ENCODE measurements around the gene LTBP2.

The LTBP2 gene

DNA sequence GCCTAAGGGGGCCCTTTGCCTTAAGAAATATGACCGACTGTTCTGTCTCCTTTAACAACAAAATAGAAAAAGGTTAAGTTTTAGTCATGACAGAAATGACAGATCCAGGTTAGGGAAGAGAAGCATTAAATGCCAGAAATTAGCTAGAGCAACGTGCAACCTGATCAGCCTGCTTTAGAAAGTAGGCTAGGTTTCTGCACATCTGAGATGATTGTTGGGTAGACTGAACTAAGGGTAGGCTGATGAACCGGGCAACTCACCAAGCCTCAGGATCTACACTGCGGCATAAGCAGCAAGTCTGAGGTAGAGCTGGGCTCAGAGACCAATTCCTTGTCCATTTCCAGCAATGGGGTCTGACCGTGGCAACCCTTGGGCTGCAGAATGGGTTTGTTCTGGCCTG is 148.3 kb downstream of the LTBP2 start:
- peaks cover 7% of the 10 kb centered on the region for H3K27me3 Mint-ChIP-seq (ENCODE audit: low read depth)
- TF ChIP-seq, protein P1, sequence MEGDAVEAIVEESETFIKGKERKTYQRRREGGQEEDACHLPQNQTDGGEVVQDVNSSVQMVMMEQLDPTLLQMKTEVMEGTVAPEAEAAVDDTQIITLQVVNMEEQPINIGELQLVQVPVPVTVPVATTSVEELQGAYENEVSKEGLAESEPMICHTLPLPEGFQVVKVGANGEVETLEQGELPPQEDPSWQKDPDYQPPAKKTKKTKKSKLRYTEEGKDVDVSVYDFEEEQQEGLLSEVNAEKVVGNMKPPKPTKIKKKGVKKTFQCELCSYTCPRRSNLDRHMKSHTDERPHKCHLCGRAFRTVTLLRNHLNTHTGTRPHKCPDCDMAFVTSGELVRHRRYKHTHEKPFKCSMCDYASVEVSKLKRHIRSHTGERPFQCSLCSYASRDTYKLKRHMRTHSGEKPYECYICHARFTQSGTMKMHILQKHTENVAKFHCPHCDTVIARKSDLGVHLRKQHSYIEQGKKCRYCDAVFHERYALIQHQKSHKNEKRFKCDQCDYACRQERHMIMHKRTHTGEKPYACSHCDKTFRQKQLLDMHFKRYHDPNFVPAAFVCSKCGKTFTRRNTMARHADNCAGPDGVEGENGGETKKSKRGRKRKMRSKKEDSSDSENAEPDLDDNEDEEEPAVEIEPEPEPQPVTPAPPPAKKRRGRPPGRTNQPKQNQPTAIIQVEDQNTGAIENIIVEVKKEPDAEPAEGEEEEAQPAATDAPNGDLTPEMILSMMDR (IDR thresholded peaks at IDR 0.05; ENCODE audit: unreplicated experiment in 3 of 3) = no peak
- no peaks in the 10 kb centered on the region for H3K36me3 Mint-ChIP-seq (ENCODE audit: low read depth)
- peaks cover 10% of the 10 kb centered on the region for H3K4me1 Mint-ChIP-seq
- no peaks in the 10 kb centered on the region for H3K9me3 Mint-ChIP-seq
- H3K4me3 Mint-ChIP-seq = no peak overlapping the region
- H3K27ac Mint-ChIP-seq = no peak overlapping the region

DNA sequence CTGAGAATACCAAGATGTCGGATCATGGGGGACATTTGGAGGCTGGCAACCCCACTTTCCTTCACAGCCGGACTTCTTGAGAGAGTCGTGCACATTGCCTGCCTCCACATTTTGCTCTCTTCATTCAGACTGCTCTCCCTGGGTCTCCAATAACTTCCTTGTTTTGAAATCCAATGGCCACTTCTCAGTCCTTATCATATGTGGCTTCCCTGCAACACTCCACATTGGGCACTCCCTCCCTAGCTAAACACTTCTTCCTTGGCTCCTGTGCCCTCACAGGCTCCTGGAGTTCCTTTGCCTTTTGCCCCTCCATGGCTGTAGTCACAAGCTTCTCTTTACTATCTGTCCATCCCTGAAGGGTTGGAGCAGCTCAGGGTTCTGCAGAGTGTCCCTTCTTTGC is 149.0 kb downstream of the LTBP2 start:
- Mint-ChIP-seq H3K4me3 (no peak overlapping the region), H3K9me3 (no peaks in the 10 kb centered on the region)

DNA sequence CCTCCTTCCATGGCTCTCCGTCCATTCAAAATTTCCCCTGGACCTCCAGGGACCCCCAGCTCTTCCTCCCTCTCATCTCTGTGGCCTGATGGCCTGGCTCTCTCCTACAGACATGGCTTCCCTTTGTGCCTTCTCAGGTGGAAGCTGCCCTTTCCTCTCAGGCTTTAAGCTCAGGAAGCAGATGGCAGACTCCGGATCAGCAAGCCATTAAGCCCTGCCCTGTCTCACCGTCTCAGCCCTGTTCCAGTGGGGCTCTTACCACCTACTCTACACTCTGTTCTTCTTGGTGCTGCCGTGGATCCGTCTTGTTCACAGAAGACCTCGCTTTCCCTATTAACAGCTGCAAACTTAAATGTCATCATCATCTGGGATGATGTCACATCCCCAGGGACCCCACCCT is 152.1 kb downstream of the LTBP2 start:
- no peaks in the 10 kb centered on the region for H3K9me3 Mint-ChIP-seq
- H3K36me3 Mint-ChIP-seq (ENCODE audit: low read depth) = no peaks in the 10 kb centered on the region
- no peak overlapping the region for H3K27ac Mint-ChIP-seq
- H3K4me3 Mint-ChIP-seq = no peak overlapping the region
- peaks cover 16% of the 10 kb centered on the region for H3K4me1 Mint-ChIP-seq
- TF ChIP-seq, protein P1 (IDR thresholded peaks at IDR 0.05; ENCODE audit: unreplicated experiment in 3 of 3) = no peak
- H3K27me3 Mint-ChIP-seq (ENCODE audit: low read depth) = peaks cover 9% of the 10 kb centered on the region

More for the DNA sequence above, 149.0 kb downstream of the LTBP2 start:
- H3K36me3 Mint-ChIP-seq (ENCODE audit: low read depth) = no peaks in the 10 kb centered on the region
- TF ChIP-seq, protein P1 (IDR thresholded peaks at IDR 0.05; ENCODE audit: unreplicated experiment in 3 of 3) = no peak
- H3K27me3 Mint-ChIP-seq (ENCODE audit: low read depth) = peaks cover 7% of the 10 kb centered on the region
- no peak overlapping the region for H3K27ac Mint-ChIP-seq
- peaks cover 10% of the 10 kb centered on the region for H3K4me1 Mint-ChIP-seq

DNA sequence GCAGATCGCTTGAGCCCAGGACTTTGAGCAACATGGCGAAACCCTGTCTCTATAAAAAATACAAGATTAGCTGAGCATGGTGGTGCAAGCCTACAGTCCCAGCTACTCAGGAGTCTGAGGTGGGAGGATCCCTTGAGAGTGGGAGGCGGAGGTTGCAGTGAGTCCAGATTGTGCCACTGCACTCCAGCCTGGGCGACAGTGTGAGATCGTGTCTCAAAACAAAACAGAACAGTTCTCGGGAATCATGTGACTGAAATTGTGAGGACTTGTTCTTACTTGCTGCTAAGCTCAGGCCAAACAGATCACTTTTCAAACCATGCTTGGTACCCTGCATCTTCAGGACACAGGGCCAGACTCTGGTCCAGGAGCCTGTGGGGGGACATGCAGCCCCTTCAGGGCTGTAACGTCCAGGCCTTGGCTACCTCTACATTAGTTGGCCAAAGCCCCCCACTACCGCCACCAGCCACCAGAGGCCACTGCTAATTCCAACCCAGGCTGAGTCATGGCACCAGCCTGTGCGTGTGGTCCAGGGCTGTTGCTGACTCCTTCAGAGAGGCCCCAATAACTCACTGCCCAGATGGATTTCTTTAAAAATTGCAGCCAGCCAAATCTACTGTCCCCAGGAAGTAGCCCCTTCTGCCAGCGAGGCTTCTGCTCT is 152.6 kb downstream of the LTBP2 start:
- peaks cover 21% of the 10 kb centered on the region for H3K4me1 Mint-ChIP-seq
- no peaks in the 10 kb centered on the region for H3K36me3 Mint-ChIP-seq (ENCODE audit: low read depth)
- peaks cover 3% of the 10 kb centered on the region for H3K9me3 Mint-ChIP-seq
- TF ChIP-seq, protein P1 (IDR thresholded peaks at IDR 0.05; ENCODE audit: unreplicated experiment in 3 of 3) = peak in 2 of 3 experiments; percentile 35
- H3K27me3 Mint-ChIP-seq (ENCODE audit: low read depth) = peaks cover 12% of the 10 kb centered on the region
- no peak overlapping the region for H3K4me3 Mint-ChIP-seq
- H3K27ac Mint-ChIP-seq = no peak overlapping the region

DNA sequence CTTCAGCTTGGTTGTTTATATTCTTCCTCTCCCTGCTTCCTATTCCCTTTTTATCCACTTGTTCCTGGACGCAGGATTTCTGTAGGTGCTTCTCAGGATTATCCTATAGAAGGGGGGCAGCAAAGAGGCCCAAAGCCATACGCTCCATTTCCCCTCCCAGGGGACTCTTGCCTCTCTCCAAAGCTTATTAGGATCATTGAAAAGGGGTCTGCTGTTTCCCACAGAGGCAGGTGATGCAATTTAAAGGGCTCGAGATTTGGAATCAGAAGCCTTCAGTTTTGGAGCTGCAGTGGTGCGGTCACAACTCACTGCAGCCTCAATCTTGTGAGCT is 154.5 kb downstream of the LTBP2 start:
- TF ChIP-seq, protein P1 (IDR thresholded peaks at IDR 0.05; ENCODE audit: unreplicated experiment in 3 of 3) = no peak
- no peak overlapping the region for H3K4me3 Mint-ChIP-seq
- no peaks in the 10 kb centered on the region for H3K36me3 Mint-ChIP-seq (ENCODE audit: low read depth)
- peaks cover 10% of the 10 kb centered on the region for H3K9me3 Mint-ChIP-seq
- H3K27me3 Mint-ChIP-seq (ENCODE audit: low read depth) = peaks cover 13% of the 10 kb centered on the region
- peaks cover 21% of the 10 kb centered on the region for H3K4me1 Mint-ChIP-seq
- H3K27ac Mint-ChIP-seq = no peak overlapping the region
